ENCODE data around the gene CXCR5. TPM values are rescaled to one million over a fixed set of nuclear protein-coding genes. Genes with fewer than 3 reads are reported as not detected.
A peak's percentile ranks its signal among the peaks of the same experiment; 100 is the strongest.

Gene CXCR5
- total and polyA plus RNA-seq, 2 donors (not counting 1 experiment from before 2014, with no cell fraction given), result 111 to 163 TPM

DNA sequence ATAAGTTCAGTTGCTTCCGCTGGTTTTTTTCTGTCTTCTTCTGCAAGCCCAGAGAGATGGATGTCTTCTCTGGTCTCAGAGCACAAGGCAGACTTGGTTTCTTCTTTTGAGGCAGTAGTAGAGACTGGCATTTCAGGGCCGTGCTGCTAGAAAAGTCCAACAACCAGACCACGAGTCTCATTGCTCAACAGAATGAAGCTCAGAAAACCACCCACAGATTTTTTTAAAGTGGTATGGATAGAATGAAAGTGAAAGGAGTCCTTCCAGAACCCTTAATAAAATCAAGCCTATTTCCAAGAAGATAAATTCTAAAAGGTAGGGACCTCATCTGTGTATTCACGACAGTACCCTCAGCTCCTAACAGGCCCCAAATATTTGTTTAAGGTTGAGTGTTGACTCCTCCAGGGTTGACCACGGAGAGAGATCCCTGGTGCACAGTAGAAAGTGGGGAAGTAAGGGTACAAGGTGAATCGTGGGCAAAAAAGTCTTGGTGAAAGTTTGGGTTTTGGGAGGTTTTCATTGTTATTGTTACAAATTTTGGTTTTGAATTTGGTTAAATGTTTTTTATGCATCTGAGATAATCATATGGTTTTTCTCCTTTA, 49.2 kb upstream of the CXCR5 start:
- Histone ChIP-seq H3K36me3 (replicated peaks in 1 of 2; ENCODE audit: control extremely low read depth in 1 of 2, control insufficient read depth in 1 of 2, extremely low read depth in 1 of 2, insufficient read depth in 2 of 2, low read length in 1 of 2) (no peaks in the 10 kb centered on the region), H3K27ac (ENCODE audit: low read length in 2 of 2) (peak overlapping the region; percentile 34 to 40), H3K27me3 (replicated peaks in 1 of 4; ENCODE audit: control extremely low read depth in 1 of 4, control insufficient read depth in 3 of 4, insufficient read depth in 4 of 4, low read length in 3 of 4) (no peaks in the 10 kb centered on the region), H3K4me1 (ENCODE audit: control insufficient read depth in 2 of 2, insufficient read depth in 2 of 2, low read length in 2 of 2) (peaks cover 25 to 33% of the 10 kb centered on the region in 2 donors), H2AFZ (ENCODE audit: insufficient read depth, low read depth, low read length, poor library complexity, severe bottlenecking) (peak overlapping the region; percentile 66), H3K9ac (ENCODE audit: low read length) (peak overlapping the region; percentile 24), H3K4me3 (ENCODE audit: control extremely low read depth in 1 of 5, extremely low read depth in 1 of 5, insufficient read depth in 1 of 5, low read depth in 2 of 5, low read length in 4 of 5) (peak overlapping the region in 4 of 5 experiments; percentile 8 to 21 (median 16)), H4K20me1 (ENCODE audit: control insufficient read depth, insufficient read depth, low read length, poor library complexity, severe bottlenecking) (no peaks in the 10 kb centered on the region), H3K9me3 (ENCODE audit: control extremely low read depth in 1 of 3, control insufficient read depth in 2 of 3, insufficient read depth in 1 of 3, low read length in 2 of 3) (no peaks in the 10 kb centered on the region), H3K79me2 (ENCODE audit: control insufficient read depth, insufficient read depth, low read length) (peaks cover 11% of the 10 kb centered on the region), H3K4me2 (replicated peaks; ENCODE audit: low read depth, low read length, poor library complexity, severe bottlenecking) (peak overlapping the region; percentile 60)
- WGBS (ENCODE audit: insufficient coverage), result 100% methylated on average over 1 of the region's 6 CpGs
- H3K4me3 Mint-ChIP-seq, result peak overlapping the region; percentile 51
- no peaks in the 10 kb centered on the region for H3K27me3 Mint-ChIP-seq
- ATAC-seq (ENCODE audit: low read depth) (no peak), DNase-seq (peak; percentile 40)
- no peaks in the 10 kb centered on the region for H3K9me3 Mint-ChIP-seq (ENCODE audit: insufficient read depth)
- CTCF ChIA-PET, result interaction anchor here (1.0 to 2.1 kb wide), 5 partner anchors 9 to 49 kb away, joined by 3 to 13 read pairs (median 5); partner anchors contain the start of genes CXCR5 and DDX6
- no peak for TF ChIP-seq EZH2 (IDR thresholded peaks at IDR 0.05; ENCODE audit: borderline replicate concordance, insufficient read depth, low read depth, low read length, poor library complexity, severe bottlenecking)
- H3K4me1 Mint-ChIP-seq, result peaks cover 30% of the 10 kb centered on the region
- intact Hi-C loops (cut with micrococcal nuclease), result loop anchor here (1.0 kb wide), 1 partner anchor 11 kb away; no protein-coding TSS in a partner anchor
- POLR2A ChIA-PET, result interaction anchor here (1.1 to 1.4 kb wide), 2 partner anchors 14 to 35 kb away, joined by 4 to 5 read pairs; no protein-coding TSS in a partner anchor
- H3K27ac Mint-ChIP-seq, result peak overlapping the region; percentile 33

DNA sequence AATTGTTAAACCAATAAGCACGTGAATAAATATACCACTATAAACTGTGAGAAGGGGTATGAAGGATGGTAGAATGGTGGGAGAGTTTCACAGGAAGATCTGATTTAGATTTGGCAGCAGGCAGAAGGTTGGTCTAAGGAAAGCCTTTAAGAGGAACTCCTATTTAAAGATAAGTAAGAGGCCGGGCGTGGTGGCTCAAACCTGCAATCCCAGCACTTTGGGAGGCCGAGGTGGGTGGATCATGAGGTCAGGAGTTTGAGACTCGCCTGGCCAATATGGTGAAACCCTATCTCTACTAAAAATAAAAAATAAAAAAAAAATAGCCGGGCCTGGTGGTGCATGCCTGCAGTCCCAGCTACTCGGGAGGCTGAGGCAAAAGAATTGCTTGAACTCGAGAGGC, 45.8 kb upstream of the CXCR5 start:
- TF ChIP-seq, protein P1, sequence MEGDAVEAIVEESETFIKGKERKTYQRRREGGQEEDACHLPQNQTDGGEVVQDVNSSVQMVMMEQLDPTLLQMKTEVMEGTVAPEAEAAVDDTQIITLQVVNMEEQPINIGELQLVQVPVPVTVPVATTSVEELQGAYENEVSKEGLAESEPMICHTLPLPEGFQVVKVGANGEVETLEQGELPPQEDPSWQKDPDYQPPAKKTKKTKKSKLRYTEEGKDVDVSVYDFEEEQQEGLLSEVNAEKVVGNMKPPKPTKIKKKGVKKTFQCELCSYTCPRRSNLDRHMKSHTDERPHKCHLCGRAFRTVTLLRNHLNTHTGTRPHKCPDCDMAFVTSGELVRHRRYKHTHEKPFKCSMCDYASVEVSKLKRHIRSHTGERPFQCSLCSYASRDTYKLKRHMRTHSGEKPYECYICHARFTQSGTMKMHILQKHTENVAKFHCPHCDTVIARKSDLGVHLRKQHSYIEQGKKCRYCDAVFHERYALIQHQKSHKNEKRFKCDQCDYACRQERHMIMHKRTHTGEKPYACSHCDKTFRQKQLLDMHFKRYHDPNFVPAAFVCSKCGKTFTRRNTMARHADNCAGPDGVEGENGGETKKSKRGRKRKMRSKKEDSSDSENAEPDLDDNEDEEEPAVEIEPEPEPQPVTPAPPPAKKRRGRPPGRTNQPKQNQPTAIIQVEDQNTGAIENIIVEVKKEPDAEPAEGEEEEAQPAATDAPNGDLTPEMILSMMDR (IDR thresholded peaks at IDR 0.05), result no peak
- TF ChIP-seq EZH2 (IDR thresholded peaks at IDR 0.05; ENCODE audit: borderline replicate concordance, insufficient read depth, low read depth, low read length, poor library complexity, severe bottlenecking), result no peak
- no peaks in the 10 kb centered on the region for H3K27me3 Mint-ChIP-seq
- H3K9ac ChIP-seq (ENCODE audit: low read length), result no peak overlapping the region
- intact Hi-C loops (cut with micrococcal nuclease), result loop anchor here (2.0 kb wide), 2 partner anchors 17 to 45 kb away; partner anchors contain the start of gene CXCR5
- ChIA-PET CTCF (interaction anchor here (0.7 to 2.8 kb wide), 2 partner anchors 37 to 47 kb away, joined by 7 to 25 read pairs; partner anchors contain the start of gene DDX6), POLR2A (interaction anchor here (0.6 to 1.0 kb wide), 2 partner anchors 14 to 30 kb away, joined by 3 to 6 read pairs; no protein-coding TSS in a partner anchor)
- peak overlapping the region; percentile 2 for H3K4me3 Mint-ChIP-seq
- H3K4me1 ChIP-seq (ENCODE audit: control insufficient read depth in 2 of 2, insufficient read depth in 2 of 2, low read length in 2 of 2), result peaks cover 30 to 44% of the 10 kb centered on the region in 2 donors
- H3K9me3 Mint-ChIP-seq (ENCODE audit: insufficient read depth), result no peaks in the 10 kb centered on the region
- H3K4me2 ChIP-seq (replicated peaks; ENCODE audit: low read depth, low read length, poor library complexity, severe bottlenecking), result peak overlapping the region; percentile 19
- no peaks in the 10 kb centered on the region for H4K20me1 ChIP-seq (ENCODE audit: control insufficient read depth, insufficient read depth, low read length, poor library complexity, severe bottlenecking)
- WGBS (ENCODE audit: insufficient coverage), result no CpG with 5 or more reads among the region's 8 CpGs
- H3K4me3 ChIP-seq (ENCODE audit: control extremely low read depth in 1 of 5, extremely low read depth in 1 of 5, insufficient read depth in 1 of 5, low read depth in 2 of 5, low read length in 4 of 5), result no peak overlapping the region
- H3K27ac Mint-ChIP-seq, result peak overlapping the region; percentile 75
- no peak overlapping the region for H3K27ac ChIP-seq (ENCODE audit: low read length in 2 of 2)
- peaks cover 45% of the 10 kb centered on the region for H3K4me1 Mint-ChIP-seq
- DNase-seq (no peak), ATAC-seq (ENCODE audit: low read depth) (no peak)
- no peaks in the 10 kb centered on the region for H3K27me3 ChIP-seq (replicated peaks in 1 of 4; ENCODE audit: control extremely low read depth in 1 of 4, control insufficient read depth in 3 of 4, insufficient read depth in 4 of 4, low read length in 3 of 4)
- H3K9me3 ChIP-seq (ENCODE audit: control extremely low read depth in 1 of 3, control insufficient read depth in 2 of 3, insufficient read depth in 1 of 3, low read length in 2 of 3), result no peaks in the 10 kb centered on the region
- peaks cover 6% of the 10 kb centered on the region for H3K79me2 ChIP-seq (ENCODE audit: control insufficient read depth, insufficient read depth, low read length)
- H3K36me3 ChIP-seq (replicated peaks in 1 of 2; ENCODE audit: control extremely low read depth in 1 of 2, control insufficient read depth in 1 of 2, extremely low read depth in 1 of 2, insufficient read depth in 2 of 2, low read length in 1 of 2), result no peaks in the 10 kb centered on the region
- no peak overlapping the region for H2AFZ ChIP-seq (ENCODE audit: insufficient read depth, low read depth, low read length, poor library complexity, severe bottlenecking)
